ENCODE measurements around the gene CMTM3. TPM values are rescaled to one million over a fixed set of nuclear protein-coding genes. Genes with fewer than 3 reads are reported as not detected.
"Not testable (repeated sequence)": the region's sequence is repeated elsewhere in the genome, so short reads cannot be mapped to it uniquely, and the experiment has no call there.

The CMTM3 gene
- total RNA-seq, 6 donors from 2014 or later, result 4.2 to 52.1 (median 23.6) TPM

GRCh38 chr16:66660422-66661209 lies 56.1 kb downstream of the CMTM3 start:
- H3K27ac ChIP-seq, result peak overlapping the region; percentile 26 to 81 (median 40)
- ATAC-seq (ENCODE audit: low FRiP score in 2 of 2), result peak; percentile 88 to 94
- 6 to 12% methylated on average over 9 of the region's 9 CpGs for WGBS, 2 donors
- H3K4me1 ChIP-seq, result peaks cover 12 to 22% (median 15%) of the 10 kb centered on the region in 4 donors
- TF ChIP-seq POLR2AphosphoS5 (IDR thresholded peaks at IDR 0.05) (peak in 1 of 2 donors; percentile 50), EP300 (IDR thresholded peaks at IDR 0.05) (no peak), CTCF (IDR thresholded peaks at IDR 0.05) (peak in 2 of 6 experiments; percentile 16 to 32), POLR2A (IDR thresholded peaks at IDR 0.05) (no peak)
- no peak overlapping the region for H3K4me3 ChIP-seq
- no peaks in the 10 kb centered on the region for H3K9me3 ChIP-seq
- peak in 1 of 2 donors; percentile 78 for DNase-seq
- no peaks in the 10 kb centered on the region for H3K27me3 ChIP-seq
- H3K36me3 ChIP-seq, result no peaks in the 10 kb centered on the region

DNA sequence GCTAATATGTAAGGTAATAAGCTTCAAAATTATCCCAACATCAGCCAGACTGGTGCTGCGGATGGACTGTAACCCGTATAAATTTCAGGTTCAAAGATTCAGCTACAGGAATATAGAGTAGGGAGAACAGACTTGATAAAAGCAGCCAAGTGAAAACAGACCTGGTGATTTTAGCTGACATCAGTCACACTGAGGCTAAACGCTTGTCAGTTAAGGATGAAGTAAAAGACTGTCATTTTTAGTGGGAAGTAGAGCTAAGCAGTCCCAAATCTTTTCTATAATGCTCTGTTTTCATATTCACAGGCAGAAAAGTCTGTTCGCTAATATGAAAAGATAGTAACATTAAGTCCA lies 56.7 kb downstream of the CMTM3 start:
- no peak for DNase-seq

DNA sequence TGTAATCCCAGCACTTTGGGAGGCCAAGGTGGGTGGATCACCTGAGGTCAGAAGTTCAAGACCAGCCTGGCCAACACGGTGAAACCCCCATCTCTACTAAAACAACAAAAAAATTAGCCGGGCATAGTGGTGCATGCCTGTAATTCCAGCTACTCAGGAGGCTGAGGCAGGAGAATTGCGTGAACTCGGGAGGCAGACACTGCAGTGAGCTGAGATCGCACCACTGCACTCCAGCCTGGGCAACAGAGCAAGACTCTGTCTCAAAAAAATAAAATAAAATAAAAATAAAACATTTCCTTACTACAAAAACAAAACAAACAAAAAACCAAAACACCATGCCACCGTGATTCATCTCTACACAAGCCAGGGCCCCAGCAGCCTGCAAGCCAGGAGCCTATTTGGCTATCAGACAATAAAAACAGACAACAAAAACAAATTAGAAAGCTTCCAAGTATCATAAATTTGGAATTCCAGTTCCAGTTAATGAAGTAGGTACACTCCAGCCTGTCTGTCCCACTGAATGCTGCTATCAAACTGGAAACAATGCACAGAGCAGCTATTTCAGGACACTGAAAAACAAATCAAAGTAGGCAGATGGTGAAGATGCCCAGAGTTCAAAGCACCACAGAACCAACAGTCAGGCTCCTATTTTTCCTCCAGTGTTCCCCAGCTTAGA lies 57.3 kb downstream of the CMTM3 start:
- H3K36me3 ChIP-seq; H3K9me3 ChIP-seq; DNase-seq; H3K4me3 ChIP-seq; ATAC-seq (ENCODE audit: low FRiP score in 2 of 2); H3K27me3 ChIP-seq: not testable (repeated sequence)
- H3K4me1 ChIP-seq, result peaks cover 12 to 22% (median 15%) of the 10 kb centered on the region in 4 donors
- 77 to 85% methylated on average over 6 of the region's 6 CpGs for WGBS, 2 donors
- H3K27ac ChIP-seq, result peak overlapping the region in 2 of 4 donors; percentile 26 to 81

More for the DNA sequence above, 56.7 kb downstream of the CMTM3 start:
- Histone ChIP-seq H3K9me3 (no peaks in the 10 kb centered on the region), H3K27me3 (no peaks in the 10 kb centered on the region), H3K36me3 (no peaks in the 10 kb centered on the region), H3K4me3 (no peak overlapping the region), H3K4me1 (peaks cover 12 to 22% (median 15%) of the 10 kb centered on the region in 4 donors), H3K27ac (peak overlapping the region; percentile 26 to 81 (median 40))
- TF ChIP-seq CTCF (IDR thresholded peaks at IDR 0.05) (no peak), EP300 (IDR thresholded peaks at IDR 0.05) (no peak), POLR2A (IDR thresholded peaks at IDR 0.05) (no peak), POLR2AphosphoS5 (IDR thresholded peaks at IDR 0.05) (no peak)
- no peak for ATAC-seq (ENCODE audit: low FRiP score in 2 of 2)
- 79 to 83% methylated on average over 4 of the region's 4 CpGs for WGBS, 2 donors

- ATAC-seq (ENCODE audit: low FRiP score in 2 of 2) (peak; percentile 59 to 65), DNase-seq (no peak)
- Histone ChIP-seq H3K4me1 (peaks cover 12 to 22% (median 14%) of the 10 kb centered on the region in 4 donors), H3K4me3 (no peak overlapping the region), H3K36me3 (no peaks in the 10 kb centered on the region), H3K27me3 (no peaks in the 10 kb centered on the region), H3K9me3 (no peaks in the 10 kb centered on the region), H3K27ac (peak overlapping the region in 1 of 4 donors; percentile 60)
- no peak for TF ChIP-seq POLR2A (IDR thresholded peaks at IDR 0.05)
- peak in 4 of 6 experiments; percentile 21 to 37 (median 31) for TF ChIP-seq CTCF (IDR thresholded peaks at IDR 0.05)
- WGBS, 2 donors, result 66 to 74% methylated on average over 7 of the region's 7 CpGs
Measured at GRCh38 chr16:66662445-66663194, 58.1 kb downstream of the CMTM3 start.

Small RNA genes lying within 50 kb of the gene (small RNA-seq; reads per million reads assigned to genes)
- 0 to 0.11 (median 0) reads per million in 4 donors for gene CKLF-CMTM1

Other genes with a start within 250 kb of the CMTM3 start
- gene CDH5, start 238.0 kb upstream of the CMTM3 start, total RNA-seq, result 100 to 1,000 TPM in 3 of 6 donors, 10 to 100 TPM in 3; 54.5 to 146 (median 89.8) TPM
- 1 to 10 TPM in 1 of 6 donors, under 1 TPM in 3, not detected in 2; 0.22 to 1.0 (median 0.35) TPM for gene BEAN1, start 177.4 kb upstream of the CMTM3 start, total RNA-seq
- 10 to 100 TPM; 28.2 to 54.0 (median 36.6) TPM for gene TK2, start 54.6 kb upstream of the CMTM3 start, total RNA-seq
- 10 to 100 TPM; 18.2 to 71.7 (median 47.4) TPM for gene CKLF, start 52.1 kb upstream of the CMTM3 start, total RNA-seq
- gene CMTM1, start 38.3 kb upstream of the CMTM3 start, total RNA-seq, result 1 to 10 TPM in 2 of 6 donors, under 1 TPM in 2, not detected in 2; 0.61 to 9.5 (median 2.6) TPM
- 1 to 10 TPM in 3 of 6 donors, under 1 TPM in 1, not detected in 2; 0.55 to 4.4 (median 3.4) TPM for gene CMTM2, start 25.2 kb upstream of the CMTM3 start, total RNA-seq
- gene CMTM4, start 92.0 kb downstream of the CMTM3 start, total RNA-seq, result 10 to 100 TPM; 35.6 to 82.1 (median 55.1) TPM
- 100 to 1,000 TPM in 5 of 6 donors, 10 to 100 TPM in 1; 91.5 to 190 (median 132) TPM for gene DYNC1LI2, start 146.9 kb downstream of the CMTM3 start, total RNA-seq
- under 1 TPM in 2 of 6 donors, not detected in 4; 0.31 to 0.55 TPM for gene TERB1, start 196.9 kb downstream of the CMTM3 start, total RNA-seq
- gene NAE1, start 226.3 kb downstream of the CMTM3 start, total RNA-seq, result 10 to 100 TPM; 12.9 to 48.7 (median 34.0) TPM
- not detected for gene CA7, start 239.7 kb downstream of the CMTM3 start, total RNA-seq

Data from upper lobe of left lung (tissue), 6 donors.